ENCODE measurements around the gene AHCYL1. TPM values are rescaled to one million over a fixed set of nuclear protein-coding genes. Genes with fewer than 3 reads are reported as not detected.
A peak's percentile ranks its signal among the peaks of the same experiment; 100 is the strongest.

The AHCYL1 gene
- total and polyA plus RNA-seq, 2 donors (not counting 1 experiment from before 2014, with no cell fraction given) = 24.3 to 51.4 TPM

- H4K20me1 ChIP-seq (ENCODE audit: control insufficient read depth, insufficient read depth, low read length, poor library complexity, severe bottlenecking) = peaks cover 26% of the 10 kb centered on the region
- Mint-ChIP-seq H3K9me3 (ENCODE audit: insufficient read depth) (no peaks in the 10 kb centered on the region), H3K4me3 (peak overlapping the region; percentile 99), H3K4me1 (peaks cover 56% of the 10 kb centered on the region), H3K27ac (no peak overlapping the region), H3K27me3 (no peaks in the 10 kb centered on the region)
- H3K79me2 ChIP-seq (ENCODE audit: control insufficient read depth, insufficient read depth, low read length) = peaks cover 62% of the 10 kb centered on the region
- H3K27me3 ChIP-seq (replicated peaks in 1 of 4; ENCODE audit: control extremely low read depth in 1 of 4, control insufficient read depth in 3 of 4, insufficient read depth in 4 of 4, low read length in 3 of 4) = no peaks in the 10 kb centered on the region
- peaks cover 27 to 29% of the 10 kb centered on the region in 2 donors for H3K4me1 ChIP-seq (ENCODE audit: control insufficient read depth in 2 of 2, insufficient read depth in 2 of 2, low read length in 2 of 2)
- H2AFZ ChIP-seq (ENCODE audit: insufficient read depth, low read depth, low read length, poor library complexity, severe bottlenecking) = no peak overlapping the region
- CTCF ChIA-PET = interaction anchor here (0.6 to 16.9 kb wide), 10 partner anchors 18 to 792 kb away, joined by 3 to 667 read pairs (median 6); partner anchors contain the start of gene ATXN7L2
- peak overlapping the region; percentile 80 for H3K9ac ChIP-seq (ENCODE audit: low read length)
- TF ChIP-seq CTCF (IDR thresholded peaks at IDR 0.05) (no peak), EZH2 (IDR thresholded peaks at IDR 0.05; ENCODE audit: borderline replicate concordance, insufficient read depth, low read depth, low read length, poor library complexity, severe bottlenecking) (no peak)
- H3K4me2 ChIP-seq (replicated peaks; ENCODE audit: low read depth, low read length, poor library complexity, severe bottlenecking) = peak overlapping the region; percentile 91
- intact Hi-C loops (cut with micrococcal nuclease) = loop anchor here (5.0 kb wide), 1 partner anchor 494 kb away; the partner anchor contains the start of gene CYB561D1
- no peak overlapping the region for H3K27ac ChIP-seq (ENCODE audit: low read length in 2 of 2)
- H3K36me3 ChIP-seq (replicated peaks in 1 of 2; ENCODE audit: control extremely low read depth in 1 of 2, control insufficient read depth in 1 of 2, extremely low read depth in 1 of 2, insufficient read depth in 2 of 2, low read length in 1 of 2) = peaks cover 0 to 5% of the 10 kb centered on the region in 2 experiments
- H3K9me3 ChIP-seq (ENCODE audit: control extremely low read depth in 1 of 3, control insufficient read depth in 2 of 3, insufficient read depth in 1 of 3, low read length in 2 of 3) = no peaks in the 10 kb centered on the region
- WGBS (ENCODE audit: insufficient coverage) = no CpG with 5 or more reads among the region's 3 CpGs
- ATAC-seq (ENCODE audit: low read depth) (no peak), DNase-seq (no peak)
- peak overlapping the region in 2 of 5 experiments; percentile 3 to 86 for H3K4me3 ChIP-seq (ENCODE audit: control extremely low read depth in 1 of 5, extremely low read depth in 1 of 5, insufficient read depth in 1 of 5, low read depth in 2 of 5, low read length in 4 of 5)
- POLR2A ChIA-PET = no interaction called here
Observed at GRCh38 chr1:109986054-109986444, 1.5 kb downstream of the AHCYL1 start.

GRCh38 chr1:109988349-109988914 lies 3.9 kb downstream of the AHCYL1 start:
- Mint-ChIP-seq H3K4me3 (peak overlapping the region; percentile 21), H3K9me3 (ENCODE audit: insufficient read depth) (no peaks in the 10 kb centered on the region), H3K27ac (no peak overlapping the region), H3K27me3 (no peaks in the 10 kb centered on the region), H3K4me1 (peaks cover 61% of the 10 kb centered on the region)
- Histone ChIP-seq H3K4me1 (ENCODE audit: control insufficient read depth in 2 of 2, insufficient read depth in 2 of 2, low read length in 2 of 2) (peaks cover 27 to 29% of the 10 kb centered on the region in 2 donors), H3K4me3 (ENCODE audit: control extremely low read depth in 1 of 5, extremely low read depth in 1 of 5, insufficient read depth in 1 of 5, low read depth in 2 of 5, low read length in 4 of 5) (no peak overlapping the region), H3K4me2 (replicated peaks; ENCODE audit: low read depth, low read length, poor library complexity, severe bottlenecking) (no peak overlapping the region), H4K20me1 (ENCODE audit: control insufficient read depth, insufficient read depth, low read length, poor library complexity, severe bottlenecking) (peaks cover 34% of the 10 kb centered on the region), H3K9ac (ENCODE audit: low read length) (no peak overlapping the region), H2AFZ (ENCODE audit: insufficient read depth, low read depth, low read length, poor library complexity, severe bottlenecking) (no peak overlapping the region), H3K79me2 (ENCODE audit: control insufficient read depth, insufficient read depth, low read length) (peaks cover 82% of the 10 kb centered on the region), H3K9me3 (ENCODE audit: control extremely low read depth in 1 of 3, control insufficient read depth in 2 of 3, insufficient read depth in 1 of 3, low read length in 2 of 3) (no peaks in the 10 kb centered on the region), H3K36me3 (replicated peaks in 1 of 2; ENCODE audit: control extremely low read depth in 1 of 2, control insufficient read depth in 1 of 2, extremely low read depth in 1 of 2, insufficient read depth in 2 of 2, low read length in 1 of 2) (peaks cover 4 to 7% of the 10 kb centered on the region in 2 experiments), H3K27ac (ENCODE audit: low read length in 2 of 2) (no peak overlapping the region), H3K27me3 (replicated peaks in 1 of 4; ENCODE audit: control extremely low read depth in 1 of 4, control insufficient read depth in 3 of 4, insufficient read depth in 4 of 4, low read length in 3 of 4) (no peaks in the 10 kb centered on the region)
- no CpG with 5 or more reads among the region's 3 CpGs for WGBS (ENCODE audit: insufficient coverage)
- TF ChIP-seq CTCF (IDR thresholded peaks at IDR 0.05) (no peak), EZH2 (IDR thresholded peaks at IDR 0.05; ENCODE audit: borderline replicate concordance, insufficient read depth, low read depth, low read length, poor library complexity, severe bottlenecking) (no peak)
- no peak for DNase-seq
- CTCF ChIA-PET = interaction anchor here (0.9 to 16.9 kb wide), 6 partner anchors 10 to 350 kb away, joined by 3 to 667 read pairs (median 5); no protein-coding TSS in a partner anchor
- intact Hi-C loops (cut with micrococcal nuclease) = loop anchor here (5.0 kb wide), 1 partner anchor 496 kb away; the partner anchor contains the start of gene CYB561D1
- no peak for ATAC-seq (ENCODE audit: low read depth)
- POLR2A ChIA-PET = no interaction called here

Data from B cell (primary cell).